ENCODE measurements around the gene HS2ST1.

DNA sequence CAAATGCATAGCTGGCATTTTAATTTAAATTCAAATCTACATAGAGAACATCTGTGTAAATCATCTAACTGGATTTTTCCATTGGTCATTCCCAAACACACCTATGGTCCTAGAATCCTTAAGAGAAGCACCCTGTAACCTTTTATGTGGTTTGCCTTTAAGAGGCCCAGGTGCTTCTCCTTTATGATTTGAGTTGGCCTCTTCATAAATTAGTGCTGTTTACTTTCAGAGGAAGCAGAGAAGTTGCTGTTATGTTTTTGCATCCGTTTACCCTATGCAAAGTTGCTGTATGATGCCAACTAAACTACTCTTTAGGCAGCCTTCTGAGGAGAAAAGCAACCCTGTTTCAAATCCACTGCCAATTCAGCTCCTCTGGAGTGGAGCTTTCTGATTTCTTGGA lies 193.8 kb downstream of the HS2ST1 start:
- TF ChIP-seq CTCF (IDR thresholded peaks at IDR 0.05) (no peak), POLR2AphosphoS5 (IDR thresholded peaks at IDR 0.05) (no peak), POLR2A (IDR thresholded peaks at IDR 0.05) (no peak), EP300 (IDR thresholded peaks at IDR 0.05) (no peak)

All from upper lobe of left lung (tissue), 4 donors.